T-helper 1 cell treated with Interleukin-12 subunit alpha and Interleukin-12 subunit beta and Interleukin-4 antibody, amounts not matched to agents 30 ng/mL and 1 ng/mL, for 36 hours (primary cell): ENCODE results near the gene DTX2. TPM values are rescaled to one million over a fixed set of nuclear protein-coding genes. Genes with fewer than 3 reads are reported as not detected.

Experiments used
- total RNA-seq: library from RNA; stranded (reverse); gene quantifications from 2 replicates; pipeline ENCODE4 v1.2.3, GENCODE V29; 2022

The DTX2 gene
- total RNA-seq, 1 donor from 2014 or later: 36.7 TPM

Other genes with a start within 250 kb of the DTX2 start
- gene HSPB1, start 159.0 kb upstream of the DTX2 start, total RNA-seq: 32.3 and 35.0 TPM in 2 replicates
- 102 and 104 TPM in 2 replicates for gene YWHAG, start 102.7 kb upstream of the DTX2 start, total RNA-seq
- 0.17 and 0.44 TPM in 2 replicates for gene SSC4D, start 52.0 kb upstream of the DTX2 start, total RNA-seq
- 5.5 and 6.6 TPM in 2 replicates for gene ZP3, start 36.8 kb upstream of the DTX2 start, total RNA-seq
- gene UPK3B, start 48.8 kb downstream of the DTX2 start, total RNA-seq: 0.46 and 2.0 TPM in 2 replicates
- gene SPDYE16, start 81.6 kb downstream of the DTX2 start, total RNA-seq: 0.05 and 0.27 TPM in 2 replicates
- 7.7 and 9.6 TPM in 2 replicates for gene POMZP3, start 165.6 kb downstream of the DTX2 start, total RNA-seq